Measurements from ENCODE around the gene ST3GAL3. TPM values are rescaled to one million over a fixed set of nuclear protein-coding genes. Genes with fewer than 3 reads are reported as not detected.

ST3GAL3 gene
- total RNA-seq, 2 donors from 2014 or later: 15.5 to 20.6 TPM

DNA sequence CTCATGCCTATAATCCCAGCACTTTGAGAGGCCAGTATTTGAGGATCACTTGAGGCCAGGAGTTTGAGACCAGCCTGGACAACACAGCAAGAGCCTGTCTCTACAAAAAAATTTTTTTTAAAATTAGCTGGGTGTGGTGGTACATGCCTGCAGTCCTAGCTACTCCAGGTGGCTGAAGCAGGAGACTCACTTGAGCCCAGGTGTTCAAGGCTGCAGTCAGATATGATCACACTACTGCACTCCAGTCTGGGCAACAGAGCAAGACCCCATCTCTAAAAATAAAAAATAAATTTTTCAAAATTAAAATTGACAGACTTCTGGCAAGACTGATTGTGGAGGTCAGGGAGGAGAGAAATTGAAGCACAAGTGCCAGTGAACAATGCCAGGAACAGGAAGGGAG is 60.8 kb downstream of the ST3GAL3 start:
- TF ChIP-seq, protein P1, sequence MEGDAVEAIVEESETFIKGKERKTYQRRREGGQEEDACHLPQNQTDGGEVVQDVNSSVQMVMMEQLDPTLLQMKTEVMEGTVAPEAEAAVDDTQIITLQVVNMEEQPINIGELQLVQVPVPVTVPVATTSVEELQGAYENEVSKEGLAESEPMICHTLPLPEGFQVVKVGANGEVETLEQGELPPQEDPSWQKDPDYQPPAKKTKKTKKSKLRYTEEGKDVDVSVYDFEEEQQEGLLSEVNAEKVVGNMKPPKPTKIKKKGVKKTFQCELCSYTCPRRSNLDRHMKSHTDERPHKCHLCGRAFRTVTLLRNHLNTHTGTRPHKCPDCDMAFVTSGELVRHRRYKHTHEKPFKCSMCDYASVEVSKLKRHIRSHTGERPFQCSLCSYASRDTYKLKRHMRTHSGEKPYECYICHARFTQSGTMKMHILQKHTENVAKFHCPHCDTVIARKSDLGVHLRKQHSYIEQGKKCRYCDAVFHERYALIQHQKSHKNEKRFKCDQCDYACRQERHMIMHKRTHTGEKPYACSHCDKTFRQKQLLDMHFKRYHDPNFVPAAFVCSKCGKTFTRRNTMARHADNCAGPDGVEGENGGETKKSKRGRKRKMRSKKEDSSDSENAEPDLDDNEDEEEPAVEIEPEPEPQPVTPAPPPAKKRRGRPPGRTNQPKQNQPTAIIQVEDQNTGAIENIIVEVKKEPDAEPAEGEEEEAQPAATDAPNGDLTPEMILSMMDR (IDR thresholded peaks at IDR 0.05): no peak
- H3K9me3 ChIP-seq: no peaks in the 10 kb centered on the region
- no peak overlapping the region for H3K27ac ChIP-seq
- H3K36me3 ChIP-seq: no peaks in the 10 kb centered on the region
- no peak for DNase-seq (ENCODE audit: low spot score)
- no peaks in the 10 kb centered on the region for H3K27me3 ChIP-seq
- peaks cover 0 to 9% of the 10 kb centered on the region in 2 donors for H3K4me1 ChIP-seq
- H3K4me3 ChIP-seq: no peak overlapping the region

DNA sequence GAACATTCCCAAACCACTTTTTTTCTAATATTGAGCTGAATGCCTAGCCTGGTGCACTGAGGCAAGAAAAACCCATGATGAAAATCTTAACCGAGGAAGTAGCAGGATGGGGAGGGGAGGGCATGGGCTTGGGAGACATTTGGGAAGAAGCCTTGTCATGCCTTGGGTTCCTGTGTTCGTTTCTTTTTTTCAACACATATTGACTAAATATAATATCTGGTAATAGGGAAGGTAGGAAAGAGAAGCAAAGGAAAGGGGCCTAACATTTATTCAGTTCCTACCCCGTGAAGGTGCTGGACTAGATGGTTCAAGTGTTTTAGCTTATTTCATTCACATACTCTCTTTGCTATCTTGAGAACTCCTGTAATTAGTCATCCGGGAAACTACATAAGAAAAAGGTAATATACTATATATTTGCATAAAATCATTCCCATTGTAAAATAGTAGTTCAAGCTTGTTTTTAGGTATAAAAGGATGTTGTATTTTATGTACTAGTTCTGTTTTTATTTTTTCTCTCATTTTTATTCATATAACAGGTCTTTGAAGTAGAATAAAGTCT is 62.1 kb downstream of the ST3GAL3 start:
- Histone ChIP-seq H3K36me3 (no peaks in the 10 kb centered on the region), H3K4me3 (no peak overlapping the region), H3K4me1 (peaks cover 0 to 8% of the 10 kb centered on the region in 2 donors), H3K27ac (no peak overlapping the region), H3K9me3 (no peaks in the 10 kb centered on the region), H3K27me3 (no peaks in the 10 kb centered on the region)
- TF ChIP-seq, protein P1 (IDR thresholded peaks at IDR 0.05): no peak
- no peak for DNase-seq (ENCODE audit: low spot score)

DNA sequence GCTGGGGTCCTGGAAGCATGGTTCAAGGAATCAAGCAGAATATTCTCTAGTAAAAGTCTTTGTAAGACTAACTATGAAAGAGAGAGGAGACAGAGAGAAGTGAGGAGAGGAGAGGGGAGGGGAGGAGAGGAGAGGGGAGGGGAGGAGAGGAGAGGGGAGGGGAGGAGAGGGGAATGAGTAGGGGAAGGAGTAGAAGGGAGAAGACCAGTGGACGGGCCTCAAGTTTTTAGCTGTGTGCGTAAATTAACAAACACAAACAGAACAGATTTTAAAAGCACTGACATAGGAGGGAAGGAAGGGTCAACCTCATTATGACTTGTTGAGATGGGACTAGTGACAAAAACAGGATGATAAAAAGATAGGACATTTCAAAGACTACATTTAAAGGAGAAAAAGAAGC is 62.8 kb downstream of the ST3GAL3 start:
- peaks cover 0 to under 1% of the 10 kb centered on the region in 2 donors for H3K4me1 ChIP-seq
- no peak overlapping the region for H3K4me3 ChIP-seq
- TF ChIP-seq, protein P1 (IDR thresholded peaks at IDR 0.05): no peak
- no peak for DNase-seq (ENCODE audit: low spot score)
- H3K9me3 ChIP-seq: no peaks in the 10 kb centered on the region
- H3K36me3 ChIP-seq: no peaks in the 10 kb centered on the region
- H3K27me3 ChIP-seq: no peaks in the 10 kb centered on the region
- H3K27ac ChIP-seq: no peak overlapping the region

DNA sequence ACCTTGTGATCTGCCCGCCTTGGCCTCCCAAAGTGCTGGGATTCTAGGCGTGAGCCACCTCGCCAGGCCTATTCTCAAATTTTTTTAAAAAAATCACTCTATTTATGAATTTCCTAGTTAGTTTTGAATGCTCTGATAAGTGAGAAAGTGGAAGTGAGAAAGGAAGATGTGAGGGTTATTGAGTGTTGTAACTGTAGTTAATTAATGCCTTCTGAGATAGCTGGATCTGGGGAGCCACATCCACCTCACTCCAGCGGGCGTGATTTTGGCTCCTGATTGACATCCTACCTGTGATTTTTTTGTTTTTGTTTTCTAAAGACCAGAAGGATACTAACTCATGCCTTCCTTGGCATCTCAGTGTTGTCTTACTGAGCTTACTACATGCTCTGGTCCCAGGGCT is 65.6 kb downstream of the ST3GAL3 start:
- no peak for DNase-seq (ENCODE audit: low spot score)
- peaks cover 0 to 6% of the 10 kb centered on the region in 2 donors for H3K4me1 ChIP-seq
- no peaks in the 10 kb centered on the region for H3K36me3 ChIP-seq
- H3K4me3 ChIP-seq: no peak overlapping the region
- H3K27me3 ChIP-seq: no peaks in the 10 kb centered on the region
- H3K27ac ChIP-seq: no peak overlapping the region
- no peaks in the 10 kb centered on the region for H3K9me3 ChIP-seq
- TF ChIP-seq, protein P1 (IDR thresholded peaks at IDR 0.05): no peak

DNA sequence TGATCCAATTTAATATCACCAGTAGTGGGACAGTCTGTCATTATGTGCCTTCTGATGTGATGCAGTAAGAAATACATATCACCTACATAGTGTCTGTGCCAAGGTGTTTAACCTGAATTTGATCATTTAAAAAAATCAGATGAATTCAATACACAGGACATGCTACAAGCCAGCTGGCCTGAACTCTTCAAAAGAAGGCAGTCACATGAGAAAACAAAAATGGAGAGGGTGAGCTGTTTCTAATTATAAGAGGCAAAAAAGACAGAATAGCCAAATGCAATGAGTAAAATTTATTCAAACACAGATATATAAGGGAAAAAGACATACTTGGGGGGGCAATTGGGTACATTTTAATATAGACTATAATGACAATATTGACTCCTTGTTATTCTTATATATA is 66.5 kb downstream of the ST3GAL3 start:
- no peaks in the 10 kb centered on the region for H3K36me3 ChIP-seq
- H3K4me3 ChIP-seq: no peak overlapping the region
- no peaks in the 10 kb centered on the region for H3K9me3 ChIP-seq
- no peak for DNase-seq (ENCODE audit: low spot score)
- H3K4me1 ChIP-seq: peaks cover 0 to 6% of the 10 kb centered on the region in 2 donors
- no peak overlapping the region for H3K27ac ChIP-seq
- H3K27me3 ChIP-seq: no peaks in the 10 kb centered on the region
- TF ChIP-seq, protein P1 (IDR thresholded peaks at IDR 0.05): no peak

DNA sequence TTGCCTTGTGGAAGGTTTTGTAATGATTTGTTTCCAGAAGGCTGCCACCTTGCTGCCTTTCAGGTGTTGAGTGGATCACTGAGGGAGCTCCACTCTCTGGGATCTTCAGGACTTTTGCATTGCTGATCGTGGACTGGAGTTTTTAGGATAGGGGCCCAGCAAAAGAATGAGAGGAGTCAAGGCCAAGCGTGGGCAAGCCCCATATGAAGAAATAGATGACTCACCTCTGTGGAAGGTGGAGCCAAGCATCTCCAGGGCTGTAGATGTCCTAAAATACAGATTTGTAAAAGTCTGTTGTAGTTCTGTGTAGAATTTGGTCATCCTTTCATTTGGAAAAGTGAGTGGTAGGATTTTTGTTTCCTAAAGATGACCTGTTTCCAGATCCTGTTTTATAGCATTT is 67.0 kb downstream of the ST3GAL3 start:
- DNase-seq (ENCODE audit: low spot score): no peak
- H3K36me3 ChIP-seq: no peaks in the 10 kb centered on the region
- no peak overlapping the region for H3K4me3 ChIP-seq
- TF ChIP-seq, protein P1 (IDR thresholded peaks at IDR 0.05): no peak
- no peak overlapping the region for H3K27ac ChIP-seq
- no peaks in the 10 kb centered on the region for H3K27me3 ChIP-seq
- no peaks in the 10 kb centered on the region for H3K9me3 ChIP-seq
- H3K4me1 ChIP-seq: peaks cover 0 to 6% of the 10 kb centered on the region in 2 donors

Data from right atrium auricular region (tissue), 2 donors.